ENCODE measurements around the gene TSSK3.

TSSK3 gene

DNA sequence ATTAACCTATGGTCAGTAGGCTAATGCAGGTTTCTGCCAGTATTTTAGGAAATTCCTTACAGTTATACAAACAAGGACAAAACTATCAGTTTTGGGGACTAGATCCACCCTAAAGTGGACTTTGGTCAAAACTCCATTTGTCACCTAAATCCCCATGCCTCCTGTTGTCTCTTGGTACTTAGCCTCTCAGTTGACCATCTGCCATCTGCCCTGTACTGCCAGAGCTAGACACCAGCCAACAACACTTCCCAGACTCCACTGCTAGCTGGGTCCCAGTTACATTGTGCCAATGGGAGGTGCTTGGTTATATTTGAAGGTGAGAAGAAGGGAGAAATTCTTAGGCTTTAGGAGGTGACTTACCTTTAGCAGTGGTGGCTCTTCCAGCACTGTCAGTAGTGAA, 48.9 kb downstream of the TSSK3 start:
- Histone ChIP-seq H4K20me1 (no peaks in the 10 kb centered on the region), H3K27ac (no peak overlapping the region), H3K9ac (no peak overlapping the region), H3K36me3 (no peaks in the 10 kb centered on the region), H3K4me3 (no peak overlapping the region), H3K4me2 (no peak overlapping the region), H3K27me3 (no peaks in the 10 kb centered on the region), H3K9me3 (peaks cover 22% of the 10 kb centered on the region), H3K4me1 (no peaks in the 10 kb centered on the region)
- no peak for TF ChIP-seq Cebpa-rat (IDR thresholded peaks at IDR 0.05)

DNA sequence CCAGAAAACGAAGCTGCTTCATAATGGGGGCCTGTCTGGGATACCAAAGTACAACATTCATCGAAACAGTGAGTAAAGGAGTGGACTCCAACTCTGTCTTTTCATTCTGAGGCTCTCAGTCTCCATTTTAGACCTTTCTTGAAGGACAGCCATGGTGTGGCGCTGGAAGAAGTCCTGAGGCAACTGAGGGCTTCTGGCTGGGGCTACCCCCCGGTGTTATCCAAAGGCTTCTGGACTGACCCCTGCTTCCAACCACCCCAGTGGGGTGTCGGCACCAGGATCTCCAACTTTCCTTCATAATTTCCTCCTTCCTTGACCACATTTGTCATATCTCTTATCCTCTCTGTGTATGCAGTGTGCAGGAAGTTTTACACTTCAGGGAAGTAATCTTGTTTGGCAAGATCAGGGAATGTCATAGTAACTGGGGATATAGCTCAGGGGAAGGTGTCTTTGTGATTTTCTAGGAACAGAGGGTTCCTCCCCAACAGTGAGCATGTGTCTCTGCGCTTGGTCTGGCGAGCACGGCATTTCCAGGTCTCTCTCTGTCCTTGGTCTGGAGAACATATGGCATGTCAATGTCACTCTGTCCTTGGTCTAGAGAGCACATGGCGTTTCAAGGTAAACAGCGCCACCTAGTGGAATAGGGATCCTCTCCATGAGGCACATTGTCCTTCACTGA, 51.3 kb downstream of the TSSK3 start:
- Histone ChIP-seq H3K4me2 (no peak overlapping the region), H4K20me1 (no peaks in the 10 kb centered on the region), H3K27ac (no peak overlapping the region), H3K9ac (no peak overlapping the region), H3K4me1 (no peaks in the 10 kb centered on the region), H3K9me3 (peaks cover 22% of the 10 kb centered on the region), H3K36me3 (no peaks in the 10 kb centered on the region), H3K4me3 (no peak overlapping the region), H3K27me3 (no peaks in the 10 kb centered on the region)
- no peak for TF ChIP-seq Cebpa-rat (IDR thresholded peaks at IDR 0.05)

All from BLaER1 (cell line).